ENCODE measurements around the gene SLC4A11. TPM values are rescaled to one million over a fixed set of nuclear protein-coding genes. Genes with fewer than 3 reads are reported as not detected.
"Not testable (repeated sequence)": the region's sequence is repeated elsewhere in the genome, so short reads cannot be mapped to it uniquely, and the experiment has no call there.

Gene SLC4A11
- total RNA-seq, 4 donors from 2014 or later = 7.2 to 24.7 (median 17.7) TPM

GRCh38 chr20:3192226-3193015 is 46.6 kb downstream of the SLC4A11 start:
- TF ChIP-seq POLR2A (IDR thresholded peaks at IDR 0.05) (no peak), CTCF (IDR thresholded peaks at IDR 0.05) (no peak)
- Histone ChIP-seq H3K4me1 (no peaks in the 10 kb centered on the region), H3K27me3 (no peaks in the 10 kb centered on the region), H3K4me3 (no peak overlapping the region), H3K36me3 (peaks cover 36 to 96% (median 53%) of the 10 kb centered on the region in 3 donors), H3K9me3 (no peaks in the 10 kb centered on the region), H3K27ac (no peak overlapping the region)
- no peak for DNase-seq
- 89 to 95% methylated on average over 17 to 18 of the region's 18 CpGs for WGBS, 2 donors
- intact Hi-C loops (cut with DNase I) = no loop called here

- no peak for DNase-seq
- no peaks in the 10 kb centered on the region for H3K4me1 ChIP-seq
- no peaks in the 10 kb centered on the region for H3K9me3 ChIP-seq
- H3K36me3 ChIP-seq = peaks cover 36 to 79% (median 44%) of the 10 kb centered on the region in 3 donors
- H3K4me3 ChIP-seq = no peak overlapping the region
- no peak overlapping the region for H3K27ac ChIP-seq
- WGBS, 2 donors = 86 to 88% methylated on average over 12 to 14 of the region's 14 CpGs
- intact Hi-C loops (cut with DNase I) = no loop called here
- H3K27me3 ChIP-seq = no peaks in the 10 kb centered on the region
- TF ChIP-seq POLR2A (IDR thresholded peaks at IDR 0.05) = no peak
These were observed 48.3 kb downstream of the SLC4A11 start for GRCh38 chr20:3190681-3191111.

GRCh38 chr20:3189561-3190131 is 49.3 kb downstream of the SLC4A11 start:
- no peak for TF ChIP-seq POLR2A (IDR thresholded peaks at IDR 0.05)
- TF ChIP-seq CTCF (IDR thresholded peaks at IDR 0.05) = no peak
- 85 to 90% methylated on average over 3 to 4 of the region's 4 CpGs for WGBS, 2 donors
- H3K27me3 ChIP-seq = no peaks in the 10 kb centered on the region
- H3K27ac ChIP-seq = no peak overlapping the region
- H3K36me3 ChIP-seq = peaks cover 25 to 68% (median 37%) of the 10 kb centered on the region in 3 donors
- DNase-seq = no peak
- H3K9me3 ChIP-seq = no peaks in the 10 kb centered on the region
- no peak overlapping the region for H3K4me3 ChIP-seq
- intact Hi-C loops (cut with DNase I) = no loop called here
- H3K4me1 ChIP-seq = peaks cover 0 to under 1% (median under 1%) of the 10 kb centered on the region in 3 donors

GRCh38 chr20:3188823-3189413 is 50.1 kb downstream of the SLC4A11 start:
- TF ChIP-seq CTCF (IDR thresholded peaks at IDR 0.05) (no peak), POLR2A (IDR thresholded peaks at IDR 0.05) (no peak)
- Histone ChIP-seq H3K4me3 (no peak overlapping the region), H3K27ac (no peak overlapping the region), H3K27me3 (no peaks in the 10 kb centered on the region), H3K9me3 (no peaks in the 10 kb centered on the region), H3K36me3 (peaks cover 18 to 61% (median 30%) of the 10 kb centered on the region in 3 donors), H3K4me1 (peaks cover 0 to 8% (median 7%) of the 10 kb centered on the region in 3 donors)
- WGBS, 2 donors = 80 to 91% methylated on average over 3 of the region's 3 CpGs
- intact Hi-C loops (cut with DNase I) = no loop called here
- DNase-seq = no peak

- intact Hi-C loops (cut with DNase I); H3K4me3 ChIP-seq; H3K27ac ChIP-seq; DNase-seq; H3K9me3 ChIP-seq; H3K27me3 ChIP-seq: not testable (repeated sequence)
- Histone ChIP-seq H3K36me3 (peaks cover 11 to 50% (median 22%) of the 10 kb centered on the region in 3 donors), H3K4me1 (peaks cover 0 to 10% (median 8%) of the 10 kb centered on the region in 3 donors)
- 92 to 98% methylated on average over 9 of the region's 9 CpGs for WGBS, 2 donors
These were observed 51.1 kb downstream of the SLC4A11 start for GRCh38 chr20:3187861-3188260.

Measured in esophagus squamous epithelium (tissue), 5 donors.